AG09309 (cell line): ENCODE measurements around the gene GPR157.
"Not testable (repeated sequence)": the region's sequence is repeated elsewhere in the genome, so short reads cannot be mapped to it uniquely, and the experiment has no call there.

Source experiments
- DNase-seq: peaks from one replicate; pipeline ENCODE4 v3.0.0-alpha.2; 2010; ENCODE audit warnings: low read depth
- H3K4me3 ChIP-seq: 2 replicates; pipeline ENCODE4 v1.5.1; 2011; ENCODE audit warnings: mild to moderate bottlenecking, low read depth, low read length, moderate library complexity; ENCODE audit not compliant: control insufficient read depth
- CTCF ChIP-seq: IDR thresholded peaks from 2 replicates; pipeline ENCODE4 v1.5.1; 2011; ENCODE audit warnings: mild to moderate bottlenecking, low read depth, low read length, inconsistent platforms; ENCODE audit not compliant: insufficient read depth, control insufficient read depth; ENCODE audit errors: missing control alignments

GPR157 gene

GRCh38 chr1:9160079-9160717 is 31.3 kb upstream of the GPR157 start:
- H3K4me3 ChIP-seq, result no peak overlapping the region
- no peak for DNase-seq
- no peak for TF ChIP-seq CTCF

GRCh38 chr1:9155879-9156278 is 27.0 kb upstream of the GPR157 start:
- no peak for TF ChIP-seq CTCF
- DNase-seq, result no peak
- no peak overlapping the region for H3K4me3 ChIP-seq

- H3K4me3 ChIP-seq, DNase-seq: not testable (repeated sequence)
Measured at GRCh38 chr1:9155405-9155804, 26.5 kb upstream of the GPR157 start.

- no peak overlapping the region for H3K4me3 ChIP-seq
- TF ChIP-seq CTCF, result no peak
- DNase-seq, result no peak
Measured at GRCh38 chr1:9153152-9153551, 24.2 kb upstream of the GPR157 start.

- no peak for TF ChIP-seq CTCF
- H3K4me3 ChIP-seq, result no peak overlapping the region
- no peak for DNase-seq
Measured at GRCh38 chr1:9152535-9152934, 23.6 kb upstream of the GPR157 start.

- TF ChIP-seq CTCF, result no peak
- H3K4me3 ChIP-seq, result no peak overlapping the region
- DNase-seq, result no peak
Measured at GRCh38 chr1:9151328-9151860, 22.5 kb upstream of the GPR157 start.

GRCh38 chr1:9150582-9151327 is 21.9 kb upstream of the GPR157 start:
- H3K4me3 ChIP-seq, result no peak overlapping the region
- TF ChIP-seq CTCF, result no peak
- DNase-seq, result no peak
